HG03457 (cell line): Measurements from ENCODE around the gene VPS51.

Source experiments
- ATAC-seq: cut with Tn5 transposase; IDR thresholded peaks from one replicate; pipeline ENCODE4 v1.9.1; 2021; ENCODE audit warnings: moderate number of reproducible peaks; ENCODE audit not compliant: unreplicated experiment

Gene VPS51

GRCh38 chr11:65095974-65096806, at the start of gene VPS51:
VPS51 (plus strand) TSS chr11:65096214; CDS start chr11:65096251, 37 bp downstream.
- peak; percentile 62 for ATAC-seq

GRCh38 chr11:65047581-65048422, 48.2 kb upstream of the VPS51 start:
- no peak for ATAC-seq

- ATAC-seq = no peak
Observed at GRCh38 chr11:65051398-65051858, 44.6 kb upstream of the VPS51 start.

- ATAC-seq = no peak
Observed at GRCh38 chr11:65053827-65054508, 42.0 kb upstream of the VPS51 start.

- no peak for ATAC-seq
Observed at GRCh38 chr11:65055538-65055937, 40.5 kb upstream of the VPS51 start.

- ATAC-seq = no peak
Observed at GRCh38 chr11:65056999-65057398, 39.0 kb upstream of the VPS51 start.

- no peak for ATAC-seq
Observed at GRCh38 chr11:65057526-65057925, 38.5 kb upstream of the VPS51 start.

GRCh38 chr11:65058012-65058411, 38.0 kb upstream of the VPS51 start:
- no peak for ATAC-seq

- ATAC-seq = no peak
Observed at GRCh38 chr11:65058419-65059054, 37.5 kb upstream of the VPS51 start, which contains the start of gene NAALADL1. NAALADL1 (minus strand) TSS chr11:65058553; CDS start chr11:65058521, 32 bp downstream.

GRCh38 chr11:65059523-65059922, 36.5 kb upstream of the VPS51 start:
- no peak for ATAC-seq

GRCh38 chr11:65059959-65060824, 35.8 kb upstream of the VPS51 start:
- ATAC-seq = no peak

GRCh38 chr11:65060913-65061408, 35.1 kb upstream of the VPS51 start:
- ATAC-seq = no peak

- no peak for ATAC-seq
Observed at GRCh38 chr11:65063532-65063931, 32.5 kb upstream of the VPS51 start.

- no peak for ATAC-seq
Observed at GRCh38 chr11:65064847-65065240, 31.2 kb upstream of the VPS51 start.

- ATAC-seq = no peak
Observed at GRCh38 chr11:65065851-65066250, 30.2 kb upstream of the VPS51 start.

GRCh38 chr11:65066315-65066714, 29.7 kb upstream of the VPS51 start:
- ATAC-seq = no peak

GRCh38 chr11:65066805-65067291, 29.2 kb upstream of the VPS51 start:
- no peak for ATAC-seq

- no peak for ATAC-seq
Observed at GRCh38 chr11:65067446-65067845, 28.6 kb upstream of the VPS51 start.

GRCh38 chr11:65069217-65069616, 26.8 kb upstream of the VPS51 start:
- ATAC-seq = no peak
